Progenitor cell of endocrine pancreas (in vitro differentiated cells): ENCODE data around the gene IPO5. TPM values are rescaled to one million over a fixed set of nuclear protein-coding genes. Genes with fewer than 3 reads are reported as not detected.

Experiments
- DNase-seq: peaks from one replicate; pipeline ENCODE4 v3.0.0; 2021; ENCODE audit warnings: low spot score; ENCODE audit not compliant: unreplicated experiment
- H3K27ac Mint-ChIP-seq: 2 replicates; pipeline ENCODE4 v1.8.0; 2021; ENCODE audit warnings: mild to moderate bottlenecking, moderate library complexity, mixed read lengths
- H3K27me3 Mint-ChIP-seq: 2 replicates; pipeline ENCODE4 v1.8.0; 2021; ENCODE audit warnings: mixed read lengths
- H3K36me3 Mint-ChIP-seq: 2 replicates; pipeline ENCODE4 v1.8.0; 2022; ENCODE audit warnings: mixed read lengths; ENCODE audit not compliant: insufficient read depth
- H3K4me1 Mint-ChIP-seq: 2 replicates; pipeline ENCODE4 v1.8.0; 2021; ENCODE audit warnings: low read depth, mixed read lengths
- H3K4me3 Mint-ChIP-seq: 2 replicates; pipeline ENCODE4 v1.8.0; 2021; ENCODE audit warnings: low read depth, mild to moderate bottlenecking, moderate library complexity, mixed read lengths
- H3K9me3 Mint-ChIP-seq: 2 replicates; pipeline ENCODE4 v1.8.0; 2021; ENCODE audit warnings: low read depth, mixed read lengths
- CTCF ChIP-seq: fragments of 200-600 bp; sonication (generic); IDR thresholded peaks from one replicate; pipeline ENCODE4 v1.5.0; 2021; ENCODE audit warnings: antibody characterized with exemption, mild to moderate bottlenecking; ENCODE audit not compliant: unreplicated experiment
- total RNA-seq: library from RNA; stranded (reverse); gene quantifications from 2 replicates; pipeline ENCODE4 v1.2.1, GENCODE V29; 2021

Gene IPO5
- total RNA-seq, 1 donor from 2014 or later: 208 TPM

DNA sequence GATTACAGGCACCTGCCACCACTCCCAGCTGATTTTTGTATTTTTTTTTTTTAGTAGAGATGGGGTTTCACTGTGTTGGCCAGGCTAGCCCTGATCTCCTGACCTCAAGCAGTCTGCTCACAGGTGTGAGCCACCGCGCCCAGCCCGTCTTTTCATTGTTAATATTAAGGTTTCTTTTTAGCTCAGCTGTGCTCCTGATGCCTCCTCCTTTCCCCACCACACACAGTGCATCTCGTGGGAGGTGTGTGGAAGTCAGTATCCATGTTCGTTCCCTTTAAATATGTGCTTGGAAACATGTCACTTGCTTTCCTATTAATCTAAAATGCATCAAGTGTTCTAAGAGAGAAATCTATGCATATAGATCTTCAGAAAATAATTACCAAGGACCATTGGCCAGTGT, 53.5 kb downstream of the IPO5 start:
- peak overlapping the region; percentile 50 for H3K27ac Mint-ChIP-seq
- TF ChIP-seq CTCF: no peak
- H3K4me3 Mint-ChIP-seq: no peak overlapping the region
- DNase-seq: no peak
- no peaks in the 10 kb centered on the region for H3K9me3 Mint-ChIP-seq
- peaks cover 61% of the 10 kb centered on the region for H3K36me3 Mint-ChIP-seq
- peaks cover 7% of the 10 kb centered on the region for H3K4me1 Mint-ChIP-seq
- no peaks in the 10 kb centered on the region for H3K27me3 Mint-ChIP-seq

- Mint-ChIP-seq H3K27me3 (no peaks in the 10 kb centered on the region), H3K4me1 (peaks cover 7% of the 10 kb centered on the region), H3K36me3 (peaks cover 41% of the 10 kb centered on the region), H3K4me3 (no peak overlapping the region), H3K9me3 (no peaks in the 10 kb centered on the region), H3K27ac (no peak overlapping the region)
- TF ChIP-seq CTCF: no peak
- no peak for DNase-seq
Measured at GRCh38 chr13:98013241-98013640, 59.8 kb downstream of the IPO5 start.

- no peak overlapping the region for H3K27ac Mint-ChIP-seq
- H3K9me3 Mint-ChIP-seq: no peaks in the 10 kb centered on the region
- H3K27me3 Mint-ChIP-seq: no peaks in the 10 kb centered on the region
- TF ChIP-seq CTCF: no peak
- H3K4me1 Mint-ChIP-seq: no peaks in the 10 kb centered on the region
- DNase-seq: no peak
- H3K4me3 Mint-ChIP-seq: no peak overlapping the region
- peaks cover 37% of the 10 kb centered on the region for H3K36me3 Mint-ChIP-seq
Measured at GRCh38 chr13:98014766-98015165, 61.3 kb downstream of the IPO5 start.

DNA sequence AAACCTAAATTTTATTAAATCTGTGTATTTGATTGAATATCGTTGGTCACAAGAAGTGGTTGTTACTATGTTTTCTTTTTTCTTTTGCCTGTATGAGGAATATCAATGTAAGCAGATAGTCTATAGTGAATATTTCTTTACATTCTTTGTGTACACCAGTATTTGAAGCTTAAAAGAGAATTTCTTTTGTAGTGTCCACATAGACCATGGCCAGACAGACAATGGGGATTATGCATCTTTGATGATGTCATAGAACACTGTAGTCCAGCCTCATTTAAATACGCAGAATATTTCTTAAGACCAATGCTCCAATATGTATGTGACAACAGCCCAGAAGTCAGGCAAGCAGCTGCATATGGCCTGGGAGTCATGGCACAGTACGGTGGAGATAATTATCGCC, 64.8 kb downstream of the IPO5 start:
- Mint-ChIP-seq H3K9me3 (no peaks in the 10 kb centered on the region), H3K4me1 (no peaks in the 10 kb centered on the region), H3K27me3 (no peaks in the 10 kb centered on the region), H3K36me3 (peaks cover 35% of the 10 kb centered on the region), H3K4me3 (no peak overlapping the region), H3K27ac (no peak overlapping the region)
- no peak for DNase-seq
- no peak for TF ChIP-seq CTCF

DNA sequence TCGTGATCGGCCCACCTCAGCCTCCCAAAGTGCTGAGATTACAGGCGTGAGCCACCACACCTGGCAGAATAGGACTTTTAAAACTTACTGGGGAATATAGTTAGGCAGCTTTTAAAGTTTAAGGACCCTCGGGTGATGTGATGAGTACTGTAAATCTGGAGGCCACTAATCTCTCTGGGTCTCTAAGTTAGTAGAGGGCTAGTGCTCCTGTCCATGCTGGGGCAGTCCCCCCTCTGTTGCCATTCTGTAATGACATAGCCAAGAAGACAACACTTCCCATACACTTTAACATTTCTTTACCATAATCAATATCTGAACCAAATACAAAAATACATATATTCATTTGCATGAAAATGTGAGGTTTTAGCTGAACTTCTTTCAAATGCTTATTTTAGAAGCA, 65.7 kb downstream of the IPO5 start:
- Mint-ChIP-seq H3K9me3 (no peaks in the 10 kb centered on the region), H3K36me3 (peaks cover 35% of the 10 kb centered on the region), H3K4me1 (no peaks in the 10 kb centered on the region), H3K27me3 (no peaks in the 10 kb centered on the region), H3K4me3 (no peak overlapping the region), H3K27ac (no peak overlapping the region)
- TF ChIP-seq CTCF: no peak
- no peak for DNase-seq
